Neuronal stem cell (in vitro differentiated cells): Measurements from ENCODE around the gene LYRM9.
A peak's percentile ranks its signal among the peaks of the same experiment; 100 is the strongest.

Experiments
- DNase-seq: peaks from one replicate; pipeline ENCODE4 v3.0.0-alpha.2; 2013; ENCODE audit warnings: low spot score
- H2AFZ ChIP-seq: one replicate; pipeline ENCODE4 v1.6.1; 2013; ENCODE audit warnings: mild to moderate bottlenecking, low read length, inconsistent platforms
- H2AK5ac ChIP-seq: 2 replicates; pipeline ENCODE4 v1.6.1; 2013; ENCODE audit warnings: low read depth, mild to moderate bottlenecking, inconsistent platforms, low read length, moderate library complexity, mixed read lengths
- H2BK120ac ChIP-seq: 2 replicates; pipeline ENCODE4 v1.6.1; 2013; ENCODE audit warnings: low read depth, mild to moderate bottlenecking, inconsistent platforms, low read length, moderate library complexity, mixed read lengths
- H2BK12ac ChIP-seq: one replicate; pipeline ENCODE4 v1.6.1; 2013; ENCODE audit warnings: low read length, inconsistent platforms
- H2BK15ac ChIP-seq: 2 replicates; pipeline ENCODE4 v1.6.1; 2013; ENCODE audit warnings: mild to moderate bottlenecking, low read length, inconsistent platforms, mixed read lengths
- H2BK5ac ChIP-seq: one replicate; pipeline ENCODE4 v1.6.1; 2013; ENCODE audit warnings: inconsistent platforms, mild to moderate bottlenecking, low read length, moderate library complexity
- H3K14ac ChIP-seq: one replicate; pipeline ENCODE4 v1.6.1; 2013; ENCODE audit warnings: low read length, inconsistent platforms
- H3K18ac ChIP-seq: 2 replicates; pipeline ENCODE4 v1.6.1; 2013; ENCODE audit warnings: low read length, inconsistent platforms
- H3K23ac ChIP-seq: 2 replicates; pipeline ENCODE4 v1.6.1; 2013; ENCODE audit warnings: low read depth, mild to moderate bottlenecking, mixed read lengths, low read length, inconsistent platforms; ENCODE audit not compliant: poor library complexity
- H3K27ac ChIP-seq: replicated peaks from 3 replicates; pipeline ENCODE4 v1.5.1; 2013; ENCODE audit warnings: low read length, inconsistent platforms
- H3K27me3 ChIP-seq, 3 experiments: 2 replicates each; pipeline ENCODE4 v1.6.1; 2013; ENCODE audit warnings: low read length in 3 of 3, mild to moderate bottlenecking in 2 of 3, inconsistent platforms in 1 of 3, low read depth in 1 of 3, mixed read lengths in 1 of 3, moderate library complexity in 1 of 3; ENCODE audit not compliant: control insufficient read depth in 3 of 3, insufficient read depth in 3 of 3
- H3K36me3 ChIP-seq, 2 donors: replicated peaks in 1 of 2; 2 replicates each; pipeline ENCODE4 v1.6.1; 2013; ENCODE audit warnings: low read length in 2 of 2; ENCODE audit not compliant: control insufficient read depth in 2 of 2, insufficient read depth in 2 of 2
- H3K4ac ChIP-seq: 2 replicates; pipeline ENCODE4 v1.6.1; 2013; ENCODE audit warnings: inconsistent platforms, mild to moderate bottlenecking, low read length, moderate library complexity
- H3K4me1 ChIP-seq, 2 donors: 1 replicate in 1 of 2; 2 replicates in 1 of 2; pipeline ENCODE4 v1.6.1; 2013; ENCODE audit warnings: low read length in 2 of 2, low read depth in 1 of 2; ENCODE audit not compliant: control insufficient read depth in 2 of 2, insufficient read depth in 1 of 2
- H3K4me2 ChIP-seq: one replicate; pipeline ENCODE4 v1.6.1; 2013; ENCODE audit warnings: mild to moderate bottlenecking, low read length, inconsistent platforms; ENCODE audit not compliant: insufficient read depth, poor library complexity, severe bottlenecking
- H3K4me3 ChIP-seq, 2 donors: 2 replicates each; pipeline ENCODE4 v1.5.1; 2013; ENCODE audit warnings: low read length in 2 of 2, mild to moderate bottlenecking in 2 of 2, inconsistent platforms in 1 of 2, moderate library complexity in 1 of 2
- H3K79me1 ChIP-seq: one replicate; pipeline ENCODE4 v1.6.1; 2013; ENCODE audit warnings: low read depth, mild to moderate bottlenecking, inconsistent platforms, low read length, moderate library complexity
- H3K9ac ChIP-seq: one replicate; pipeline ENCODE4 v1.6.1; 2013; ENCODE audit warnings: mild to moderate bottlenecking, low read depth, low read length, inconsistent platforms; ENCODE audit not compliant: poor library complexity
- H3K9me3 ChIP-seq, 2 donors: replicated peaks in 1 of 2; 2 replicates each; pipeline versions ENCODE3 to v1.6.1; 2013; ENCODE audit warnings: low read length in 2 of 2, mild to moderate bottlenecking in 2 of 2, inconsistent platforms in 1 of 2, low read depth in 1 of 2, mixed read lengths in 1 of 2, moderate library complexity in 1 of 2; ENCODE audit not compliant: control insufficient read depth in 2 of 2, insufficient read depth in 1 of 2
- H4K8ac ChIP-seq: one replicate; pipeline ENCODE4 v1.6.1; 2013; ENCODE audit warnings: low read depth, mild to moderate bottlenecking, inconsistent platforms, low read length, moderate library complexity
- H4K91ac ChIP-seq: one replicate; pipeline ENCODE4 v1.6.1; 2013; ENCODE audit warnings: low read length, low read depth, mild to moderate bottlenecking, inconsistent platforms; ENCODE audit not compliant: poor library complexity
- WGBS, 2 donors: extraction: QIAGEN DNeasy Blood & Tissue Kit; methylation state at CpG; one replicate each; pipeline ENCODE4 v1.1.7; 2013; ENCODE audit warnings: missing lambda C conversion rate in 2 of 2, mixed read lengths in 1 of 2; ENCODE audit not compliant: insufficient read length in 2 of 2, insufficient replicate concordance in 1 of 2; ENCODE audit errors: extremely low coverage in 2 of 2; 5-methylcytosine and 5-hydroxymethylcytosine counted together

The LYRM9 gene

GRCh38 chr17:27907976-27908558 lies 14.9 kb upstream of the LYRM9 start:
- Histone ChIP-seq H3K9me3 (no peaks in the 10 kb centered on the region), H2BK5ac (no peak overlapping the region), H3K36me3 (no peaks in the 10 kb centered on the region), H2BK12ac (no peak overlapping the region), H2BK15ac (no peak overlapping the region), H3K23ac (no peak overlapping the region), H3K4ac (no peak overlapping the region), H3K18ac (no peak overlapping the region), H3K4me2 (no peak overlapping the region), H3K79me1 (no peaks in the 10 kb centered on the region), H2BK120ac (no peak overlapping the region), H3K14ac (no peak overlapping the region), H2AK5ac (no peak overlapping the region), H3K27ac (no peak overlapping the region), H3K27me3 (peaks cover 0 to 30% (median 0%) of the 10 kb centered on the region in 3 experiments), H2AFZ (no peak overlapping the region), H4K8ac (no peak overlapping the region), H3K4me1 (peaks cover 0 to 4% of the 10 kb centered on the region in 2 donors), H3K9ac (no peak overlapping the region), H3K4me3 (no peak overlapping the region), H4K91ac (no peak overlapping the region)
- no peak for DNase-seq
- WGBS, 2 donors: no CpG with 5 or more reads among the region's 4 CpGs

- Histone ChIP-seq H2AK5ac (no peak overlapping the region), H3K79me1 (no peaks in the 10 kb centered on the region), H3K14ac (no peak overlapping the region), H3K4me1 (peaks cover 0 to 4% of the 10 kb centered on the region in 2 donors), H3K4me3 (no peak overlapping the region), H3K9ac (no peak overlapping the region), H3K18ac (no peak overlapping the region), H3K4ac (no peak overlapping the region), H4K91ac (no peak overlapping the region), H2BK120ac (no peak overlapping the region), H3K23ac (peak overlapping the region; percentile 57), H4K8ac (no peak overlapping the region), H2BK5ac (no peak overlapping the region), H3K27me3 (peaks cover 0 to 30% (median 0%) of the 10 kb centered on the region in 3 experiments), H2BK15ac (no peak overlapping the region), H2BK12ac (no peak overlapping the region), H2AFZ (no peak overlapping the region), H3K36me3 (no peaks in the 10 kb centered on the region), H3K27ac (no peak overlapping the region), H3K4me2 (no peak overlapping the region), H3K9me3 (no peaks in the 10 kb centered on the region)
- WGBS, 2 donors: no CpG with 5 or more reads among the region's 3 CpGs
- no peak for DNase-seq
These were observed 13.5 kb upstream of the LYRM9 start for GRCh38 chr17:27906623-27907022.

- H3K4me2 ChIP-seq: no peak overlapping the region
- no peak overlapping the region for H4K8ac ChIP-seq
- H2AK5ac ChIP-seq: no peak overlapping the region
- no peak overlapping the region for H3K23ac ChIP-seq
- H3K27ac ChIP-seq: no peak overlapping the region
- H3K9ac ChIP-seq: no peak overlapping the region
- H4K91ac ChIP-seq: no peak overlapping the region
- H3K36me3 ChIP-seq: no peaks in the 10 kb centered on the region
- H3K4me1 ChIP-seq: peaks cover 0 to 4% of the 10 kb centered on the region in 2 donors
- H2BK12ac ChIP-seq: no peak overlapping the region
- no peak overlapping the region for H2AFZ ChIP-seq
- H3K4ac ChIP-seq: no peak overlapping the region
- H2BK5ac ChIP-seq: no peak overlapping the region
- H3K4me3 ChIP-seq: no peak overlapping the region
- H3K79me1 ChIP-seq: no peaks in the 10 kb centered on the region
- H3K27me3 ChIP-seq: peaks cover 0 to 30% (median 0%) of the 10 kb centered on the region in 3 experiments
- no peak for DNase-seq
- H3K18ac ChIP-seq: no peak overlapping the region
- H2BK15ac ChIP-seq: no peak overlapping the region
- no peaks in the 10 kb centered on the region for H3K9me3 ChIP-seq
- H2BK120ac ChIP-seq: no peak overlapping the region
- no peak overlapping the region for H3K14ac ChIP-seq
These were observed 13.0 kb upstream of the LYRM9 start for GRCh38 chr17:27906226-27906580.

GRCh38 chr17:27905447-27906225 lies 12.5 kb upstream of the LYRM9 start:
- Histone ChIP-seq H2AFZ (peak overlapping the region; percentile 40), H3K36me3 (no peaks in the 10 kb centered on the region), H4K91ac (no peak overlapping the region), H3K18ac (no peak overlapping the region), H3K27ac (no peak overlapping the region), H3K4ac (no peak overlapping the region), H3K4me3 (no peak overlapping the region), H2AK5ac (no peak overlapping the region), H2BK5ac (no peak overlapping the region), H2BK15ac (no peak overlapping the region), H3K79me1 (no peaks in the 10 kb centered on the region), H3K14ac (no peak overlapping the region), H3K4me1 (peaks cover 0 to 4% of the 10 kb centered on the region in 2 donors), H3K4me2 (no peak overlapping the region), H4K8ac (no peak overlapping the region), H3K9ac (no peak overlapping the region), H3K23ac (no peak overlapping the region), H2BK12ac (no peak overlapping the region), H3K9me3 (no peaks in the 10 kb centered on the region), H2BK120ac (no peak overlapping the region), H3K27me3 (peaks cover 0 to 29% (median 0%) of the 10 kb centered on the region in 3 experiments)
- no peak for DNase-seq
- WGBS, 2 donors: no CpG with 5 or more reads among the region's 9 CpGs
